Progenitor cell of endocrine pancreas (in vitro differentiated cells): ENCODE data around the gene PPP3CA. TPM values are rescaled to one million over a fixed set of nuclear protein-coding genes. Genes with fewer than 3 reads are reported as not detected.

ENCODE experiments used
- DNase-seq: peaks from one replicate; pipeline ENCODE4 v3.0.0; 2021; ENCODE audit warnings: low spot score; ENCODE audit not compliant: unreplicated experiment
- H3K27ac Mint-ChIP-seq: 2 replicates; pipeline ENCODE4 v1.8.0; 2021; ENCODE audit warnings: mild to moderate bottlenecking, moderate library complexity, mixed read lengths
- H3K27me3 Mint-ChIP-seq: 2 replicates; pipeline ENCODE4 v1.8.0; 2021; ENCODE audit warnings: mixed read lengths
- H3K36me3 Mint-ChIP-seq: 2 replicates; pipeline ENCODE4 v1.8.0; 2022; ENCODE audit warnings: mixed read lengths; ENCODE audit not compliant: insufficient read depth
- H3K4me1 Mint-ChIP-seq: 2 replicates; pipeline ENCODE4 v1.8.0; 2021; ENCODE audit warnings: low read depth, mixed read lengths
- H3K4me3 Mint-ChIP-seq: 2 replicates; pipeline ENCODE4 v1.8.0; 2021; ENCODE audit warnings: low read depth, mild to moderate bottlenecking, moderate library complexity, mixed read lengths
- H3K9me3 Mint-ChIP-seq: 2 replicates; pipeline ENCODE4 v1.8.0; 2021; ENCODE audit warnings: low read depth, mixed read lengths
- CTCF ChIP-seq: fragments of 200-600 bp; sonication (generic); IDR thresholded peaks from one replicate; pipeline ENCODE4 v1.5.0; 2021; ENCODE audit warnings: antibody characterized with exemption, mild to moderate bottlenecking; ENCODE audit not compliant: unreplicated experiment
- total RNA-seq: library from RNA; stranded (reverse); gene quantifications from 2 replicates; pipeline ENCODE4 v1.2.1, GENCODE V29; 2021

The PPP3CA gene
- total RNA-seq, 1 donor from 2014 or later: 22.5 TPM

GRCh38 chr4:101019313-101019712 is 328.0 kb downstream of the PPP3CA start:
- Mint-ChIP-seq H3K9me3 (no peaks in the 10 kb centered on the region), H3K27ac (no peak overlapping the region), H3K4me1 (peaks cover 2% of the 10 kb centered on the region), H3K36me3 (peaks cover 4% of the 10 kb centered on the region), H3K4me3 (no peak overlapping the region), H3K27me3 (no peaks in the 10 kb centered on the region)
- no peak for TF ChIP-seq CTCF
- no peak for DNase-seq

GRCh38 chr4:101018836-101019235 is 328.5 kb downstream of the PPP3CA start:
- H3K36me3 Mint-ChIP-seq: peaks cover 4% of the 10 kb centered on the region
- peaks cover 2% of the 10 kb centered on the region for H3K4me1 Mint-ChIP-seq
- H3K27me3 Mint-ChIP-seq: no peaks in the 10 kb centered on the region
- H3K4me3 Mint-ChIP-seq: no peak overlapping the region
- no peak overlapping the region for H3K27ac Mint-ChIP-seq
- no peak for DNase-seq
- no peak for TF ChIP-seq CTCF
- H3K9me3 Mint-ChIP-seq: no peaks in the 10 kb centered on the region

GRCh38 chr4:101014417-101014816 is 332.9 kb downstream of the PPP3CA start:
- no peak for TF ChIP-seq CTCF
- H3K9me3 Mint-ChIP-seq: no peaks in the 10 kb centered on the region
- no peak for DNase-seq

GRCh38 chr4:101010987-101011386 is 336.3 kb downstream of the PPP3CA start:
- no peak for DNase-seq
- H3K4me3 Mint-ChIP-seq: no peak overlapping the region
- H3K9me3 Mint-ChIP-seq: no peaks in the 10 kb centered on the region
- H3K27me3 Mint-ChIP-seq: no peaks in the 10 kb centered on the region
- no peaks in the 10 kb centered on the region for H3K36me3 Mint-ChIP-seq
- no peaks in the 10 kb centered on the region for H3K4me1 Mint-ChIP-seq
- H3K27ac Mint-ChIP-seq: no peak overlapping the region
- no peak for TF ChIP-seq CTCF

More at GRCh38 chr4:101014417-101014816, 332.9 kb downstream of the PPP3CA start:
- no peaks in the 10 kb centered on the region for H3K4me1 Mint-ChIP-seq
- H3K27ac Mint-ChIP-seq: no peak overlapping the region
- no peaks in the 10 kb centered on the region for H3K36me3 Mint-ChIP-seq
- no peaks in the 10 kb centered on the region for H3K27me3 Mint-ChIP-seq
- H3K4me3 Mint-ChIP-seq: no peak overlapping the region

- no peak overlapping the region for H3K27ac Mint-ChIP-seq
- no peak for DNase-seq
- H3K27me3 Mint-ChIP-seq: no peaks in the 10 kb centered on the region
- H3K36me3 Mint-ChIP-seq: no peaks in the 10 kb centered on the region
- TF ChIP-seq CTCF: no peak
- no peaks in the 10 kb centered on the region for H3K9me3 Mint-ChIP-seq
- no peaks in the 10 kb centered on the region for H3K4me1 Mint-ChIP-seq
- no peak overlapping the region for H3K4me3 Mint-ChIP-seq
Measured at GRCh38 chr4:101009471-101009870, 337.9 kb downstream of the PPP3CA start.
